ENCODE results near the gene CDH23.

DNA sequence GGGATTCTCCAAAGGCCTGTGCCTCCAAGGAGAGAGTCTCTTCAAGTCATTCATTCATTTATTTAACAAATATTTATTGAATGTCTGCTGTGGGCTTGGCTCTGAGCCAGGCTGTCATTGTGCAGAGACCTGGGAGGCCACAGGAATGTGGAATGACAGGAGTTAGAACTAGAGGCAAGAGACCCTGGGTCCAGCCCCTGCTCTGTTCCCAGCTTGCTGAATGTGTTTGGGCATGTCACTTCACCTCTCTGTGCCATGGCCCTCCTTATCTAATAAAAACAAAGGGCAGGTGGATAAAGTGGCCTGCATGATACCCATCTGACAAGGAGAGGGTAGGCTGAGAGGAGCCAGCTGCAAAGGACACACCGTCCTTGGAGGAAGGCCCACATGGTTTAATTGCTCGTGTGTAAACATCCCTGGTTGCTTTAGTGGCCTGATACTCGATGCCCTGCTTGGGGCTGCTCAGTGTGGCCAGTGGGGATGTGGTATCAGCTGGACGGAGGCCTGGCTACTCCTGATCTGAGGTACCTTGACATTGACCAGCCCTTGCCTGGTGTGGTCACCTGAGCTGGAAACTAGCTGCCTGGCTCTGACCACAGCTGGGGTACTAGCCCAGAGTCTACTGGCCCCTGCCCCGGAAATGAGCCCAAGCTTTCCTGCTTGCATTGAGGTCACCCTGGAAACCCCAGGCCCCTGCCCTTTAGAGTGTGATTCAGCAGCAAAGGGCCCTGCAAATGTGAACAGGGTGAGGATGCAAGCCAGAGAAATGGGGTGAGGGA lies 116.2 kb downstream of the CDH23 start:
- TF ChIP-seq MED1 (CRISPR knock-in tag; IDR thresholded peaks at IDR 0.05; ENCODE audit: borderline replicate concordance) (no peak), ZNF134 (CRISPR knock-in tag; conservative IDR thresholded peaks at IDR 0.05) (no peak), GTF2A2 (tag; IDR thresholded peaks at IDR 0.05) (no peak), ELF1 (tag; IDR thresholded peaks at IDR 0.05) (no peak), LARP7 (IDR thresholded peaks at IDR 0.05) (no peak), NFYB (IDR thresholded peaks at IDR 0.05; ENCODE audit: extremely low read depth, insufficient read length) (no peak)
- TF ChIP-seq, protein P1, sequence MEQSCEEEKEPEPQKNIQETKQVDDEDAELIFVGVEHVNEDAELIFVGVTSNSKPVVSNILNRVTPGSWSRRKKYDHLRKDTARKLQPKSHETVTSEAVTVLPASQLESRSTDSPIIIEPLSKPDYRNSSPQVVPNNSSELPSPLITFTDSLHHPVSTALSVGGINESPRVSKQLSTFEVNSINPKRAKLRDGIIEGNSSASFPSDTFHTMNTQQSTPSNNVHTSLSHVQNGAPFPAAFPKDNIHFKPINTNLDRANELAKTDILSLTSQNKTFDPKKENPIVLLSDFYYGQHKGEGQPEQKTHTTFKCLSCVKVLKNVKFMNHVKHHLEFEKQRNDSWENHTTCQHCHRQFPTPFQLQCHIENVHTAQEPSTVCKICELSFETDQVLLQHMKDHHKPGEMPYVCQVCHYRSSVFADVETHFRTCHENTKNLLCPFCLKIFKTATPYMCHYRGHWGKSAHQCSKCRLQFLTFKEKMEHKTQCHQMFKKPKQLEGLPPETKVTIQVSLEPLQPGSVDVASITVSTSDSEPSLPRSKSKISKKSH (CRISPR knock-in tag; IDR thresholded peaks at IDR 0.05) = no peak
